GM13977 (cell line): ENCODE results near the gene VPS72.

ENCODE experiments used
- DNase-seq: peaks from one replicate; pipeline ENCODE4 v3.0.0; 2012; ENCODE audit warnings: low spot score
- in situ Hi-C: fragments of 300-500 bp; cut with MboI; formaldehyde crosslinking; loops from one replicate; pipeline ENCODE4 v1.12.0; 2022; ENCODE audit warnings: low sequenced_read_pairs, low pct_unique_long_range_greater_than_20kb, mixed read lengths, inconsistent platforms; ENCODE audit not compliant: unreplicated experiment
- TF ChIP-seq, protein P1 (sequence below): IDR thresholded peaks from 2 replicates; pipeline ENCODE4 v1.5.1; 2012; ENCODE audit warnings: mild to moderate bottlenecking, control low read depth; ENCODE audit not compliant: insufficient read depth; ENCODE audit errors: extremely low read depth, missing control alignments

Gene VPS72

DNA sequence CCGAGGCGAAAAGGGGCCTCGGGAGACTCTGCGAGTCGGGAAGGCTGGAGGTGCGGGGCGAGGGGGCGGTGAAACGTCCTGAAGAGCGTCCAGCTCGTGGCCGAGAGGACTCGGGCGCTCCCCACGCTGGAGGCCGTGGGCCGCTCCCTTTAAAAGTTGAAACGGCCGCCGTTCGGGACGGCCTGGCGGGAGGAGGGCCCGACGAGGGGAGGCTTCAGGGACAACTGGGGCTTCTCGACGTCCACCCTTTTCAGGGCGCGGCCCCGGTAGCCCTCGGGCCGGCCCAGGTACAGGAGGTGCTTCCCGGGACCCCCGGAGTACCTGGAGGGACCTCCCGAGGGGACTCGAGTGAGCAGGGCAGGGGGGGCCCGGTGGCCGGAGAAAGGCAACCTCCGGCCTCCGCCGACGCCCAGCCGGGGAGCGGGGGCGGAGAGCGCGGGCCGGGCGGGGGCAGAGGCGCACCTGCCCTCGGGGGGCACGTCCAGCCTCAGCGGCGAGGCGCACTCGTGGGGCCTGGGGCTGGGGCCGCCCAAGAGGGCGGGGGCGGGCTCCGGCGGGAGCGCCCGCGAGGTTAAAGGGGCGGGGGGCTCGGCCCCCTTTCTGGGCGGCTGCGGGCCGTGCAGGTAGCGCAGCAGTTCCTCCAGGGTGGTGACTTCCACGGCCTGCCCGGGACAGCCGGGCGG, 57.5 kb downstream of the VPS72 start:
- TF ChIP-seq, protein P1, sequence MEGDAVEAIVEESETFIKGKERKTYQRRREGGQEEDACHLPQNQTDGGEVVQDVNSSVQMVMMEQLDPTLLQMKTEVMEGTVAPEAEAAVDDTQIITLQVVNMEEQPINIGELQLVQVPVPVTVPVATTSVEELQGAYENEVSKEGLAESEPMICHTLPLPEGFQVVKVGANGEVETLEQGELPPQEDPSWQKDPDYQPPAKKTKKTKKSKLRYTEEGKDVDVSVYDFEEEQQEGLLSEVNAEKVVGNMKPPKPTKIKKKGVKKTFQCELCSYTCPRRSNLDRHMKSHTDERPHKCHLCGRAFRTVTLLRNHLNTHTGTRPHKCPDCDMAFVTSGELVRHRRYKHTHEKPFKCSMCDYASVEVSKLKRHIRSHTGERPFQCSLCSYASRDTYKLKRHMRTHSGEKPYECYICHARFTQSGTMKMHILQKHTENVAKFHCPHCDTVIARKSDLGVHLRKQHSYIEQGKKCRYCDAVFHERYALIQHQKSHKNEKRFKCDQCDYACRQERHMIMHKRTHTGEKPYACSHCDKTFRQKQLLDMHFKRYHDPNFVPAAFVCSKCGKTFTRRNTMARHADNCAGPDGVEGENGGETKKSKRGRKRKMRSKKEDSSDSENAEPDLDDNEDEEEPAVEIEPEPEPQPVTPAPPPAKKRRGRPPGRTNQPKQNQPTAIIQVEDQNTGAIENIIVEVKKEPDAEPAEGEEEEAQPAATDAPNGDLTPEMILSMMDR, result no peak
- DNase-seq, result no peak
- in situ Hi-C loops, result no loop called here

DNA sequence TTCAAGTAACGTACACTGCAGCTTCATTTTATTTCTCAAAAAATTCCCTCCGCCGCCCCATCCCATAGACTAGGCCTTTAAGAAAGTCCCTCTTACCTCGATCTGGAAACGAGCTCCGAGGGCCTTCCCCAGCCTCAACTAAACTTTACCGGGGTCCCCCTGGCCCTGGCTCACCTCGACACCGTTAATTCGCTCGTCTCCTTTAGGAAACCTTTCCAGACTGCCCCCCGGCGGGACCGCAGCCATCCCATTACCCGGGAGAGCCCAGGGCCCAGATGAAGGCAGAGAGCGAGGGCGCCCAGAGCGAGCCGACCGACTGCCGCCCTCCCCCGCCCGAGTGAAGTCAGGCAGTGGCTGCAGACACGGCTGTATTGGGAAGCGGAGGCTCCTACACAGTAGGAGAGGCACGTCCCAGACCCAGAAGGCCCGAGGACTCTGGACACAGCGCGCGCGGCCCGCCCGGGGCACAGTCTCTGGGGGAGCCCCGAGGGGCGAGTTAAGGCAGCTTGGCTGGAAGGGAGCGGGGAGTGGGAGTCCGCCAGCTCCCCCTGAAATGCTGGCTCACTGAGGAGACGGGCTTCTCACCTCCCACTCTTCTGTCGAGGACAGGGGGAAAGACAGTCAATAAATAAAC, 58.2 kb downstream of the VPS72 start:
- in situ Hi-C loops, result no loop called here
- no peak for DNase-seq
- TF ChIP-seq, protein P1, result no peak

DNA sequence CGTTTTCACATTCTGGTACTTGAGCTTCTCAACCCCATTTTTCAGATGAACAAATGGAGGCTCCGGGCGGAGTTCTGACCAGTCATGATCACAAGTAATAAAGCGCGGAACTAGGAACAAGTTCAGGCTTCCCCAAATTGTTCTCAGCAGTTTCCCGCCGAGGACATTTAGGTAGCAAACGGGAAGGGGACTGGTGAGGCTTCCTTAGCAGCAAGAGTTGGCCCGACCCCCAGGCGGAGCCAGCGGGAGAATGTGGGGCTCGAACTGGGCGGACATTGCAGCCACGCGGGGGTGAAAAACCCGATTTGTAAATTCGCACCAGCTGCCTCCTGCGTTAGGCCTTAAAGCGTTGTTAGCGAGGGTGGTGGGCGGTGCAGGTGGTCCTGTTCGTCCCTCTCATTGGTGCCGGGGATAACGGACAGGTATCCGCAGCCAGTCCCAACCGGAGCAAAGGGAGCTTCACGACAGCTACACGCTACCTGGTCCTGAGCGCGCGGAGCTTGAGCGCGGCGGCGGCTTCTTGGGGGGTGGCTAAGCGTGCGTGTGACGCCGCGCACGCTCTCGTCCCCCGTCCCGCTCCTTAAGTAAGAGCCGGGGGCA, 58.9 kb downstream of the VPS72 start:
- TF ChIP-seq, protein P1, result no peak
- in situ Hi-C loops, result no loop called here
- DNase-seq, result peak; percentile 93

DNA sequence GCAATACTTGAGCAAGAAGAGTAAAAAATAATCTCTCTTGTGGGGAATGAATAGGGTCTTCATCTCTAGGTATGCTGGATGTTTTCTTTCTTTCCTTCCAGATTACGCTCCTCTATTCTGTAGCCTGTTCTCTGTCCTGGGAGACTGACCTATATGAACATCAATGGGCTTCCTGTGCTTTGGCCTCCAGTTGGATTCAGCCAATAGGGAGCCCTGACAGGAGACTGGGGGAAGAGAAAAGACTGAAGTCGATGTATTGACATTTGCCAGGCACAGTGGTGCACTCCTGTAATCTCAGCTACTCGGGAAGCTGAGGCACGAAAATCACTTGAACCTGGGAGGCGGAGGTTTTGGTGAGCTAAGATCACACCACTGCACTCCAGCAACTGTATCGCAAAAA, 61.2 kb downstream of the VPS72 start:
- in situ Hi-C loops, result no loop called here
- TF ChIP-seq, protein P1, result no peak
- no peak for DNase-seq
